Measurements from ENCODE around the gene DOK3. TPM values are rescaled to one million over a fixed set of nuclear protein-coding genes. Genes with fewer than 3 reads are reported as not detected.

Gene DOK3
- total and polyA plus RNA-seq, 2 experiments from 2014 or later = 2.2 to 11.1 TPM

DNA sequence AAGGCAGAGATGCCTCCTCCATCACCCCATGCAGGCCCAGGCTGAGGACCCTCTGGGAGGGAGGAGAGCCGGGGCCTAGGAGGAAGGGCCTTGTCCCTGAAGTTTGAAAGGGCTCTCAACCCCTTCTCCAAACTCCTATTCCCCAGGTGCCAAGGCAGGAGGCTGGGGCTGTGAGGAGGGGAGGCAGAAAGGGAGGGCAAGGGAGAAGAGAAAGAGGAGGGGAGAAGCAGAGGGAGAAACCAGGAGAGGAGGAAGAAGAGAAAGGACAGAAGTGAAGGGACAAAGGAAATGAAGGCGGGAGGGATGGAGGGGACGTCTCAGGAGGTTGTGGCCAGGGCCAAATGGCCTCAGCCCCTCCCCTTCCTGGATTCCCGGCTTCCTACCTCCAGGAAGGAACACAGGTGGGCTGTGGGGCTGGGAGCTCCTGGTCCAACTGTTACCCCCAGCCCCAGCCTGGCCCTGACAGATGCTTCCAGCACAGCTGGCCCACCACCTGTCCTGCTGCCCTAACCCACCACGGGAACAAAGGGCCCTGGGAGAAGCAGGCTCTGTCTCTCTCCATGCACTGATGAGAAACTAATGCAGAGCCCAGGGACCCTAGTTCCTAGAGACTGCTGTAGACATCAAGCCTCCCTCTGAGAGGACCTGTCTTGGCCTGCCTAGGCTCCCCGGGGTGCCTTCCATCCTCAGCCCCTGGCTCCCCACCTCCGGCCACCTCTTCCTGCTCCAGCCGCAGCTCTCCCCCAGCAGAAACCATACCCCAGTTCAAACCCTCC lies 39.7 kb downstream of the DOK3 start (continued):
- TF ChIP-seq ZNF462 (CRISPR knock-in tag; IDR thresholded peaks at IDR 0.05) = no peak
- TF ChIP-seq, protein P1, sequence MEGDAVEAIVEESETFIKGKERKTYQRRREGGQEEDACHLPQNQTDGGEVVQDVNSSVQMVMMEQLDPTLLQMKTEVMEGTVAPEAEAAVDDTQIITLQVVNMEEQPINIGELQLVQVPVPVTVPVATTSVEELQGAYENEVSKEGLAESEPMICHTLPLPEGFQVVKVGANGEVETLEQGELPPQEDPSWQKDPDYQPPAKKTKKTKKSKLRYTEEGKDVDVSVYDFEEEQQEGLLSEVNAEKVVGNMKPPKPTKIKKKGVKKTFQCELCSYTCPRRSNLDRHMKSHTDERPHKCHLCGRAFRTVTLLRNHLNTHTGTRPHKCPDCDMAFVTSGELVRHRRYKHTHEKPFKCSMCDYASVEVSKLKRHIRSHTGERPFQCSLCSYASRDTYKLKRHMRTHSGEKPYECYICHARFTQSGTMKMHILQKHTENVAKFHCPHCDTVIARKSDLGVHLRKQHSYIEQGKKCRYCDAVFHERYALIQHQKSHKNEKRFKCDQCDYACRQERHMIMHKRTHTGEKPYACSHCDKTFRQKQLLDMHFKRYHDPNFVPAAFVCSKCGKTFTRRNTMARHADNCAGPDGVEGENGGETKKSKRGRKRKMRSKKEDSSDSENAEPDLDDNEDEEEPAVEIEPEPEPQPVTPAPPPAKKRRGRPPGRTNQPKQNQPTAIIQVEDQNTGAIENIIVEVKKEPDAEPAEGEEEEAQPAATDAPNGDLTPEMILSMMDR (conservative IDR thresholded peaks at IDR 0.05; ENCODE audit: low read depth in 2 of 2) = no peak
- no peak for TF ChIP-seq POLR2AphosphoS5 (IDR thresholded peaks at IDR 0.05; ENCODE audit: low read depth)
- TF ChIP-seq NANOG (IDR thresholded peaks at IDR 0.05; ENCODE audit: borderline replicate concordance) = no peak
- no peak for TF ChIP-seq ZNF331 (CRISPR knock-in tag; IDR thresholded peaks at IDR 0.05; ENCODE audit: low read depth)
- no peak for TF ChIP-seq EZH2 (IDR thresholded peaks at IDR 0.05; ENCODE audit: low read depth, unreplicated experiment)
